GM18511 (cell line): ENCODE measurements around the gene ZMIZ1.

Source experiments
- ATAC-seq: cut with Tn5 transposase; IDR thresholded peaks from one replicate; pipeline ENCODE4 v1.9.1; 2021; ENCODE audit warnings: mild to moderate bottlenecking, moderate library complexity; ENCODE audit not compliant: unreplicated experiment

Gene ZMIZ1

GRCh38 chr10:79093658-79094411 lies 25.1 kb downstream of the ZMIZ1 start:
- no peak for ATAC-seq

- ATAC-seq, result no peak
Measured at GRCh38 chr10:79094412-79095175, 25.8 kb downstream of the ZMIZ1 start.

- ATAC-seq, result no peak
Measured at GRCh38 chr10:79095316-79095715, 26.6 kb downstream of the ZMIZ1 start.

- no peak for ATAC-seq
Measured at GRCh38 chr10:79096514-79096913, 27.7 kb downstream of the ZMIZ1 start.

- no peak for ATAC-seq
Measured at GRCh38 chr10:79097021-79097872, 28.5 kb downstream of the ZMIZ1 start.

- ATAC-seq, result no peak
Measured at GRCh38 chr10:79098061-79098460, 29.3 kb downstream of the ZMIZ1 start.

- peak; percentile 83 for ATAC-seq
Measured at GRCh38 chr10:79098596-79099015, 29.8 kb downstream of the ZMIZ1 start.

GRCh38 chr10:79099898-79100448 lies 31.2 kb downstream of the ZMIZ1 start:
- no peak for ATAC-seq

GRCh38 chr10:79100771-79101170 lies 32.0 kb downstream of the ZMIZ1 start:
- ATAC-seq, result no peak

- ATAC-seq, result no peak
Measured at GRCh38 chr10:79101560-79102497, 33.1 kb downstream of the ZMIZ1 start.

- no peak for ATAC-seq
Measured at GRCh38 chr10:79102498-79102874, 33.7 kb downstream of the ZMIZ1 start.

- ATAC-seq, result no peak
Measured at GRCh38 chr10:79103129-79103528, 34.4 kb downstream of the ZMIZ1 start.

GRCh38 chr10:79103585-79103984 lies 34.8 kb downstream of the ZMIZ1 start:
- ATAC-seq, result no peak

- no peak for ATAC-seq
Measured at GRCh38 chr10:79105150-79105739, 36.5 kb downstream of the ZMIZ1 start.

GRCh38 chr10:79105818-79106217 lies 37.1 kb downstream of the ZMIZ1 start:
- ATAC-seq, result no peak

GRCh38 chr10:79106256-79107050 lies 37.7 kb downstream of the ZMIZ1 start:
- ATAC-seq, result no peak

GRCh38 chr10:79107736-79108264 lies 39.0 kb downstream of the ZMIZ1 start:
- ATAC-seq, result no peak

GRCh38 chr10:79108728-79109127 lies 40.0 kb downstream of the ZMIZ1 start:
- no peak for ATAC-seq

GRCh38 chr10:79111427-79111826 lies 42.7 kb downstream of the ZMIZ1 start:
- no peak for ATAC-seq
